ENCODE data around the gene NKTR. TPM values are rescaled to one million over a fixed set of nuclear protein-coding genes. Genes with fewer than 3 reads are reported as not detected.

NKTR gene
- total and polyA plus RNA-seq, 5 donors = 22.6 to 35.8 (median 28.3) TPM

- Histone ChIP-seq H3K4me1 (ENCODE audit: control insufficient read depth, insufficient read depth, low read length) (peaks cover 5% of the 10 kb centered on the region), H3K9me3 (ENCODE audit: control insufficient read depth, low read length) (no peaks in the 10 kb centered on the region), H3K4me3 (ENCODE audit: low read length) (no peak overlapping the region), H3K27ac (ENCODE audit: low read length) (no peak overlapping the region), H3K27me3 (ENCODE audit: control insufficient read depth, insufficient read depth) (no peaks in the 10 kb centered on the region)
- intact Hi-C loops (cut with DNase I) = no loop called here
- WGBS = 78% methylated on average over 7 of the region's 7 CpGs
- no peak for DNase-seq
- ATAC-seq = no peak
Observed at GRCh38 chr3:42670051-42670576, 69.6 kb downstream of the NKTR start.

DNA sequence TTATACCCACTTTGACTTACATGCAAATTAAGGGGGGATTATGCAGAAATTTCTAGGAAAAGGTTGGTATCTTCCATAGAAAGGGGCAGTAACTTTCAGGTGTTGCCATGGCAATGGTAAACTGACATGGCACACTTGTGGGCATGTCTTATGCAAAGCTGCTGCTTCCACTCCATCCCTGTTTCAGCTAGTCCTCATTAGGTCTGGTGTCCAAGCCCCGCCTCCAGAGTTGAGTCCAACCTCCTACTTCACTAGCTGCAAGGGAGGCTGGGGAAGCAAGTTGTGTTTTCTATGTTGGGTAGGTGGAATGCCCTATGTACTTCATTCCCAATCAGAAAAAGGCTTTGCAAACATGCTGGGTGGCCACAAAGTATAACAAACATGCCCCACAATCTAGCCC is 70.2 kb downstream of the NKTR start:
- 91% methylated on average over 1 of the region's 1 CpG for WGBS
- ATAC-seq (no peak), DNase-seq (no peak)
- Histone ChIP-seq H3K4me1 (ENCODE audit: control insufficient read depth, insufficient read depth, low read length) (peaks cover 5% of the 10 kb centered on the region), H3K9me3 (ENCODE audit: control insufficient read depth, low read length) (no peaks in the 10 kb centered on the region), H3K4me3 (ENCODE audit: low read length) (no peak overlapping the region), H3K27me3 (ENCODE audit: control insufficient read depth, insufficient read depth) (no peaks in the 10 kb centered on the region), H3K27ac (ENCODE audit: low read length) (no peak overlapping the region)
- intact Hi-C loops (cut with DNase I) = no loop called here

GRCh38 chr3:42672515-42672914 is 72.0 kb downstream of the NKTR start:
- Histone ChIP-seq H3K4me1 (ENCODE audit: control insufficient read depth, insufficient read depth, low read length) (no peaks in the 10 kb centered on the region), H3K4me3 (ENCODE audit: low read length) (no peak overlapping the region), H3K27ac (ENCODE audit: low read length) (no peak overlapping the region), H3K27me3 (ENCODE audit: control insufficient read depth, insufficient read depth) (no peaks in the 10 kb centered on the region), H3K9me3 (ENCODE audit: control insufficient read depth, low read length) (no peaks in the 10 kb centered on the region)
- intact Hi-C loops (cut with DNase I) = no loop called here
- DNase-seq = no peak
- WGBS = 37% methylated on average over 1 of the region's 1 CpG
- ATAC-seq = no peak

- DNase-seq (no peak), ATAC-seq (no peak)
- no peak overlapping the region for H3K27ac ChIP-seq (ENCODE audit: low read length)
- intact Hi-C loops (cut with DNase I) = no loop called here
- H3K27me3 ChIP-seq (ENCODE audit: control insufficient read depth, insufficient read depth) = no peaks in the 10 kb centered on the region
- H3K4me3 ChIP-seq (ENCODE audit: low read length) = no peak overlapping the region
- H3K4me1 ChIP-seq (ENCODE audit: control insufficient read depth, insufficient read depth, low read length) = no peaks in the 10 kb centered on the region
- H3K9me3 ChIP-seq (ENCODE audit: control insufficient read depth, low read length) = no peaks in the 10 kb centered on the region
Observed at GRCh38 chr3:42673082-42673481, 72.6 kb downstream of the NKTR start.

DNA sequence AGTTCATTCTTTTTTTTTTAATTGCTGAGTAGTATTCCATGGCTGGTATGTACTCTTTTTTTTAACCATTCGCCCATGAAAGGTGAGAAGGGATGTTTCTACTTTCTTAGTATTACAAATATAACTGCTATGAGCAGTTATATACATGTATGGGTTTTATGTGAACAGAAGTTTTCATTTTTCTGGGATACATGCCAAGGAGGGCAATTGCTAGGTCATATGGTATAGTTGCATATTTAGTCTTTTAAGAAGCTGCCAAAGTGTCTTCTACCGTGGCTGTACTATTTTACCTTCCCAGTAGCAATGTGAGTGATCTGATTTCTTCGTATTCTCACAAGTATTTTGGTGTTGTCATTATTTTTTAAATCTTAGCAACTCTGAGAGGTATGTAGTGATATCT is 73.7 kb downstream of the NKTR start:
- Histone ChIP-seq H3K4me3 (ENCODE audit: low read length) (no peak overlapping the region), H3K4me1 (ENCODE audit: control insufficient read depth, insufficient read depth, low read length) (no peaks in the 10 kb centered on the region), H3K27me3 (ENCODE audit: control insufficient read depth, insufficient read depth) (no peaks in the 10 kb centered on the region), H3K9me3 (ENCODE audit: control insufficient read depth, low read length) (no peaks in the 10 kb centered on the region), H3K27ac (ENCODE audit: low read length) (no peak overlapping the region)
- intact Hi-C loops (cut with DNase I) = no loop called here
- 58% methylated on average over 3 of the region's 3 CpGs for WGBS
- ATAC-seq = no peak
- no peak for DNase-seq

DNA sequence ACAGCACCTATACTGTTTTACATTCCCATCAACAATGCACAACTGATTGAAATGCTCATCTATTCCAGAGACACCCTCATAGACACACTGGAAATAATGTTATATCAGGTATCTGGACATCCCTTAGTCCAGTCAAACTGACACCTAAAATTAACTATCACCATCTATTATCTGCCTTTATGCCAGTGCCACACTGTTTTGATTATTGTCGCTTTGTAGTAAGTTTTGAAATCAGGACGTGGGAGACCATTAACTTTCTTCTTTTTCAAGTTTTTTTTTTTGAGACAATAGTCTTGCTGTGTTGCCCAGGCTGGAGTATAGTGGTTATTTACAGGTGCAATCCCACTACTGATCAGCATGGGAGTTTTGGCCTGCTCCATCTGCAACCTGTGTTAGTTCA is 75.4 kb downstream of the NKTR start:
- 87% methylated on average over 2 of the region's 2 CpGs for WGBS
- Histone ChIP-seq H3K4me3 (ENCODE audit: low read length) (no peak overlapping the region), H3K9me3 (ENCODE audit: control insufficient read depth, low read length) (no peaks in the 10 kb centered on the region), H3K4me1 (ENCODE audit: control insufficient read depth, insufficient read depth, low read length) (no peaks in the 10 kb centered on the region), H3K27me3 (ENCODE audit: control insufficient read depth, insufficient read depth) (no peaks in the 10 kb centered on the region), H3K27ac (ENCODE audit: low read length) (no peak overlapping the region)
- no peak for ATAC-seq
- no peak for DNase-seq
- intact Hi-C loops (cut with DNase I) = no loop called here

- intact Hi-C loops (cut with DNase I) = no loop called here
- DNase-seq (no peak), ATAC-seq (no peak)
- Histone ChIP-seq H3K27ac (ENCODE audit: low read length) (no peak overlapping the region), H3K27me3 (ENCODE audit: control insufficient read depth, insufficient read depth) (no peaks in the 10 kb centered on the region), H3K4me3 (ENCODE audit: low read length) (no peak overlapping the region), H3K4me1 (ENCODE audit: control insufficient read depth, insufficient read depth, low read length) (no peaks in the 10 kb centered on the region), H3K9me3 (ENCODE audit: control insufficient read depth, low read length) (no peaks in the 10 kb centered on the region)
- 78% methylated on average over 2 of the region's 2 CpGs for WGBS
Observed at GRCh38 chr3:42678447-42678846, 78.0 kb downstream of the NKTR start.

GRCh38 chr3:42680271-42680670 is 79.8 kb downstream of the NKTR start:
- no peaks in the 10 kb centered on the region for H3K27me3 ChIP-seq (ENCODE audit: control insufficient read depth, insufficient read depth)
- no peak overlapping the region for H3K27ac ChIP-seq (ENCODE audit: low read length)
- no peak for ATAC-seq
- WGBS = 93% methylated on average over 1 of the region's 1 CpG
- no peaks in the 10 kb centered on the region for H3K9me3 ChIP-seq (ENCODE audit: control insufficient read depth, low read length)
- intact Hi-C loops (cut with DNase I) = no loop called here
- no peak overlapping the region for H3K4me3 ChIP-seq (ENCODE audit: low read length)
- no peak for DNase-seq
- H3K4me1 ChIP-seq (ENCODE audit: control insufficient read depth, insufficient read depth, low read length) = no peaks in the 10 kb centered on the region

DNA sequence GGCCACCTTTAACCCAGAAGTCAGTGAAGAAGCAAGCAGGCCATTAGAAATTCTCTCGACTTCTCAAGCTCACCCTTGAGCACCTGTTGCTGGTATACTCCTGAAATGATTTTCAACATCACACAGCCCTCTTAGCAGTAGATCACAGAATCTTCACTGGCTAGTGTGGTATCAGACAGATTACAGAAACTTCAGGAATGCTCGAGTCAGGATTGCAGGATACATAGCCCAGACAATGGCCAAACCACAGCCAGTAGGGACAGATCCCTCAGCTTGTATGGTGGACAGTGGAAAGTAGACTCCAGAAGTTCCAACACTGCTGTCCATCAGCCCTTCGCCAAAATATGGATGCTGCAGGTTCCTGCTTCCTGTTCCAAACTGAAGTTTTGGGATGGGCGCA is 80.3 kb downstream of the NKTR start:
- 76% methylated on average over 4 of the region's 4 CpGs for WGBS
- intact Hi-C loops (cut with DNase I) = no loop called here
- Histone ChIP-seq H3K27ac (ENCODE audit: low read length) (no peak overlapping the region), H3K27me3 (ENCODE audit: control insufficient read depth, insufficient read depth) (no peaks in the 10 kb centered on the region), H3K4me1 (ENCODE audit: control insufficient read depth, insufficient read depth, low read length) (no peaks in the 10 kb centered on the region), H3K4me3 (ENCODE audit: low read length) (no peak overlapping the region), H3K9me3 (ENCODE audit: control insufficient read depth, low read length) (no peaks in the 10 kb centered on the region)
- DNase-seq (no peak), ATAC-seq (no peak)

DNA sequence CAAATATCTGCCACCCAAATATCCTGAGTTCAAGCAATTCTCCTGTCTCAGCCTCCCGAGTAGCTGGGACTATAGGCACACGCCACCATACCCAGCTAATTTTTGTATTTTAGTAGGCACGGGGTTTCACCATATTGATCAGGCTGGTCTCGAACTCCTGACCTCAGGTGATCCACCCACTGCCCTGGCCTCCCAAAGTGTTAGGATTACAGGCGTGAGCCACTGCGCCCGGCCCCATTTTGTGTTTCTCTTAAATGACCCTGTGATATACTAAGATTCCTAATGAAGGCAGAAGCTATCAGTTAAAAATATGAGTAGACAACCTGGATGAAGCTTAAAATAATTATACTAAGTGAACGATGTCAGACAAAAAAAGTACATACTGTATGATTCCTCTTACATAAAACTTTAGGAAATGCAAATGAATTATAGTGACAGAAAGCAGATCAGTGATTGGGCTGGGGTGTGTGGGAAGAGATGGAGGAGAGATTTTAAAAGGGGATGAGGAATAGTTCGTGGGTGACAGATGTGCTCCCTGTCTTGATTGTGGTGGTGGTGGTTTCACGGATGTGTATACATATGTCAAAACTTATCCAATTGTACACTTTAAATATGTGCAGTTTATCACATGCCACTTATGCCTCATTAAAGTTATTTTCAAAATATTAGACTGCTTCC is 81.0 kb downstream of the NKTR start:
- no peak overlapping the region for H3K4me3 ChIP-seq (ENCODE audit: low read length)
- WGBS = 88% methylated on average over 10 of the region's 10 CpGs
- no peak overlapping the region for H3K27ac ChIP-seq (ENCODE audit: low read length)
- no peaks in the 10 kb centered on the region for H3K9me3 ChIP-seq (ENCODE audit: control insufficient read depth, low read length)
- intact Hi-C loops (cut with DNase I) = no loop called here
- DNase-seq (no peak), ATAC-seq (no peak)
- no peaks in the 10 kb centered on the region for H3K27me3 ChIP-seq (ENCODE audit: control insufficient read depth, insufficient read depth)
- H3K4me1 ChIP-seq (ENCODE audit: control insufficient read depth, insufficient read depth, low read length) = no peaks in the 10 kb centered on the region

GRCh38 chr3:42682301-42683070 is 82.0 kb downstream of the NKTR start:
- no peak for ATAC-seq
- Histone ChIP-seq H3K4me3 (ENCODE audit: low read length) (no peak overlapping the region), H3K27me3 (ENCODE audit: control insufficient read depth, insufficient read depth) (no peaks in the 10 kb centered on the region), H3K27ac (ENCODE audit: low read length) (peak overlapping the region; percentile 32), H3K4me1 (ENCODE audit: control insufficient read depth, insufficient read depth, low read length) (no peaks in the 10 kb centered on the region), H3K9me3 (ENCODE audit: control insufficient read depth, low read length) (no peaks in the 10 kb centered on the region)
- WGBS = 72% methylated on average over 12 of the region's 12 CpGs
- intact Hi-C loops (cut with DNase I) = no loop called here
- peak; percentile 9 to 31 (median 30) for DNase-seq

Measured in right cardiac atrium (tissue), 5 donors.